Peyer's patch (tissue), 4 donors: ENCODE measurements around the gene LRGUK.

Experiments used
- POLR2A ChIP-seq, 2 donors: fragments of 450-650 bp; IDR thresholded peaks; one replicate each; pipeline ENCODE4 v1.5.1; 2017; ENCODE audit warnings: antibody characterized with exemption in 2 of 2, mild to moderate bottlenecking in 2 of 2, moderate library complexity in 2 of 2
- TF ChIP-seq, protein P1 (sequence below), 6 experiments: fragments of 450-650 bp in 4 of 6; fragments of 200-600 bp in 2 of 6; sonication (generic) in 1 of 6; IDR thresholded peaks; one replicate each; pipeline ENCODE4 v1.5.1; 2017 to 2019; ENCODE audit warnings: antibody characterized with exemption in 6 of 6, mild to moderate bottlenecking in 3 of 6, moderate library complexity in 1 of 6

DNA sequence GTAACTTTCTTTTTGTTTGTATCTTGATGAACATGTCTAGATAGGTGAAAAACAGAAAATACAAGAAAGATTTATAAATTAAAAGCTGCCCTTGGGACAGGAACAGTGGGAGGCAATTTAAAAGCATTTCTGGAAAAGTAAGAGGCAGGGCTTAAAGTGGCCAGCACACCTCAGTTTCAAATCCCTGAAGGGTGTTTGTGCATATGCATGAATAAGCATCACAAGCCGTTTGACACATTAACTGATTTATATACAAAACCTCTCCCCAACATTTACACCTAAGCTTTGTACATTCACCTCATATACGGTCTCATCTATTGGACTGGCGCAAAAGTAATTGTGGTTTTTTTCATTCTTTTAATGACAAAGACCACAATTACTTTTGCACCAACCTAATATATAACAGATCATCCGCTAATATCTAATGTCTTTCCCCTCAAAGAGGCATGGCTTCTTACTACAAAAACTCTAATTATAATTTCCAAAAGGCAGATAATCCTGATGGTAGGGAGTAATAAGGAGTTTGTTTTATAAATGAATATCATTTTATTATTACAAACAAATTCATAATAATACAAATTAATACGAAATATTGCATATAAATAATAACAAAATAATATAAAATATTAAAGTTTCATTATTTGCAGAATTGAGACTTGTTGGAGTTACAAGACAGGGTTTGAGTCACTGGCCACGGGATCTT, 48.3 kb downstream of the LRGUK start:
- TF ChIP-seq, protein P1, sequence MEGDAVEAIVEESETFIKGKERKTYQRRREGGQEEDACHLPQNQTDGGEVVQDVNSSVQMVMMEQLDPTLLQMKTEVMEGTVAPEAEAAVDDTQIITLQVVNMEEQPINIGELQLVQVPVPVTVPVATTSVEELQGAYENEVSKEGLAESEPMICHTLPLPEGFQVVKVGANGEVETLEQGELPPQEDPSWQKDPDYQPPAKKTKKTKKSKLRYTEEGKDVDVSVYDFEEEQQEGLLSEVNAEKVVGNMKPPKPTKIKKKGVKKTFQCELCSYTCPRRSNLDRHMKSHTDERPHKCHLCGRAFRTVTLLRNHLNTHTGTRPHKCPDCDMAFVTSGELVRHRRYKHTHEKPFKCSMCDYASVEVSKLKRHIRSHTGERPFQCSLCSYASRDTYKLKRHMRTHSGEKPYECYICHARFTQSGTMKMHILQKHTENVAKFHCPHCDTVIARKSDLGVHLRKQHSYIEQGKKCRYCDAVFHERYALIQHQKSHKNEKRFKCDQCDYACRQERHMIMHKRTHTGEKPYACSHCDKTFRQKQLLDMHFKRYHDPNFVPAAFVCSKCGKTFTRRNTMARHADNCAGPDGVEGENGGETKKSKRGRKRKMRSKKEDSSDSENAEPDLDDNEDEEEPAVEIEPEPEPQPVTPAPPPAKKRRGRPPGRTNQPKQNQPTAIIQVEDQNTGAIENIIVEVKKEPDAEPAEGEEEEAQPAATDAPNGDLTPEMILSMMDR (IDR thresholded peaks at IDR 0.05) = no peak
- no peak for TF ChIP-seq POLR2A (IDR thresholded peaks at IDR 0.05)
